GM12873 (cell line): ENCODE data around the gene NCOR2.

ENCODE experiments used
- TF ChIP-seq, protein P1 (sequence below): IDR thresholded peaks from 2 replicates; pipeline ENCODE4 v1.5.1; 2012; ENCODE audit warnings: low read depth, mild to moderate bottlenecking, moderate library complexity, low read length, control low read depth; ENCODE audit not compliant: insufficient read depth; ENCODE audit errors: missing control alignments

The NCOR2 gene

DNA sequence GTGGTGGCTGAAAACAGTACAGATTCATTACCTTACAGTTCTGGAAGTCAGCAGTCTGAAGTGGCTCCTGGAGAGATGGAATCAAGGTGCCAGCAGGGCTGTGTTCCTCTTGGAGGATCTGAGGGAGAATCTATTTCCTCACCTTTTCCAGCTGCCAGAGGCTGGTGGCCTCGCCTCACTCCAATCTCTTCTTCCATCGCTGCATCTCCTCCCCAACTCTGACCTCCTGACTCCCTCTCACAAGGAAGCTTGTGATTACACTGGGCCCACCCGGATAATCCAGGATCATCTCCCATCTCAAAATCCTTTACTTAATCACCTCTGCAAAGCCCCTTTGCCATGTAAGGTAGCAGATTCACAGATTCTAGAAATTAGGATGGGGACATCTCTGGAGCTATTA is 11.4 kb upstream of the NCOR2 start:
- TF ChIP-seq, protein P1, sequence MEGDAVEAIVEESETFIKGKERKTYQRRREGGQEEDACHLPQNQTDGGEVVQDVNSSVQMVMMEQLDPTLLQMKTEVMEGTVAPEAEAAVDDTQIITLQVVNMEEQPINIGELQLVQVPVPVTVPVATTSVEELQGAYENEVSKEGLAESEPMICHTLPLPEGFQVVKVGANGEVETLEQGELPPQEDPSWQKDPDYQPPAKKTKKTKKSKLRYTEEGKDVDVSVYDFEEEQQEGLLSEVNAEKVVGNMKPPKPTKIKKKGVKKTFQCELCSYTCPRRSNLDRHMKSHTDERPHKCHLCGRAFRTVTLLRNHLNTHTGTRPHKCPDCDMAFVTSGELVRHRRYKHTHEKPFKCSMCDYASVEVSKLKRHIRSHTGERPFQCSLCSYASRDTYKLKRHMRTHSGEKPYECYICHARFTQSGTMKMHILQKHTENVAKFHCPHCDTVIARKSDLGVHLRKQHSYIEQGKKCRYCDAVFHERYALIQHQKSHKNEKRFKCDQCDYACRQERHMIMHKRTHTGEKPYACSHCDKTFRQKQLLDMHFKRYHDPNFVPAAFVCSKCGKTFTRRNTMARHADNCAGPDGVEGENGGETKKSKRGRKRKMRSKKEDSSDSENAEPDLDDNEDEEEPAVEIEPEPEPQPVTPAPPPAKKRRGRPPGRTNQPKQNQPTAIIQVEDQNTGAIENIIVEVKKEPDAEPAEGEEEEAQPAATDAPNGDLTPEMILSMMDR: no peak

DNA sequence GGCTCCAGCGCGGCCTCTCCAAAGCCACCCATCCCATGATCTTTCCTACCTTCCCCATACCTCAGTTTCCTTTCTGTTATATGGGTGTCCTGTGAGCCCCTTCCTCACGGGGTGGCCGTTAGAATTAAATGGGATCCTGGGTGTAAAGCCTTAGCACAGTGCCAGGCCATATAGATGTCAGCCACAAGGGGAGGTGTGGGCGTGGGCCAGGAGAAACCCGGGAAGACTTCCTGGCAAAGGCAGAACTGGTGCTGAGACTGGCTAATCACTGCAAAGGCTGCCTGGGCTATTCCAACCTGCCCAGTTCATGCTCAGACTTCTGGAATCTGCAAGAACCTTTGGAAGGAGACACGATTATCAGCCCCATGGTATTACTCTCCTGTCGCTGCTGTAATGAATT is 11.0 kb upstream of the NCOR2 start:
- TF ChIP-seq, protein P1: no peak

DNA sequence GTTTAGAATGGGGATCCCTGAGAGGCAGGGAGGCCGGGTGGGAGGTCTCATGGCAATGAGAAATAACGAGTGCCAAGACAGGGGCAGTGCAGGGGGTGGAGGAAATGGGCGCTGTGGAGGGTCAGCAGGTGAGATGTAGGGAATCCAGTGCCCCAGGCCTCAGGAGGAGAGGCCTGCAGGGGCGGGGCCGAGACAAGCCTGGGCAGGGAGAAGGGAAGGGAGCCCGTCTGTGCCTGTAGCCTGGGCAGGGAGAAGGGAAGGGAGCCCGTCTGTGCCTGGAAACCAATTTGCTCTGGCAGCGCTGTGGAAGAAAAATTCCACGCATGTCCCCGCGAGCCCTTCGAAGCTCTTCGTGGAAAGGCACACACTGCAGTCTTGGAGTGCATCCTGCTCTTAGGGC is 10.6 kb upstream of the NCOR2 start:
- TF ChIP-seq, protein P1: no peak

DNA sequence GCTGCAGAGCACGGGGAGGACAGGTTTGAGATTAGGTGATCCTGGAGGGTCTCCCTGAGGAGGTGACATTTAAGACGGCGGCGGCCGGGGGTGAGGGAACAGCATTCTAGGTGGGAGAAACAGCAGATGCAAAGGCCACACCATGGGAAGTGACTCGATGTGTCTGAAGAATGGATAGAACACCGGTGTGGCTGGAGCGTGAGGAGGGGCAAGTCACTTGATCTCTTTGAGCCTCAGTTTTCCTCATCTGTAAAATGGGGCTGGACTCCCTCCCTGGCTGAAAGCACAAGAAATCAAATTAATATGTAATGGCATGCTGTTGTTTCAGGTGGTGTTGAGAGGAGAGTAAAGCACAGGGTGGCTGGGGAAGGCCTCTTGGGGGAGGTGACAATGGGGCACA is 10.0 kb upstream of the NCOR2 start:
- TF ChIP-seq, protein P1: no peak

DNA sequence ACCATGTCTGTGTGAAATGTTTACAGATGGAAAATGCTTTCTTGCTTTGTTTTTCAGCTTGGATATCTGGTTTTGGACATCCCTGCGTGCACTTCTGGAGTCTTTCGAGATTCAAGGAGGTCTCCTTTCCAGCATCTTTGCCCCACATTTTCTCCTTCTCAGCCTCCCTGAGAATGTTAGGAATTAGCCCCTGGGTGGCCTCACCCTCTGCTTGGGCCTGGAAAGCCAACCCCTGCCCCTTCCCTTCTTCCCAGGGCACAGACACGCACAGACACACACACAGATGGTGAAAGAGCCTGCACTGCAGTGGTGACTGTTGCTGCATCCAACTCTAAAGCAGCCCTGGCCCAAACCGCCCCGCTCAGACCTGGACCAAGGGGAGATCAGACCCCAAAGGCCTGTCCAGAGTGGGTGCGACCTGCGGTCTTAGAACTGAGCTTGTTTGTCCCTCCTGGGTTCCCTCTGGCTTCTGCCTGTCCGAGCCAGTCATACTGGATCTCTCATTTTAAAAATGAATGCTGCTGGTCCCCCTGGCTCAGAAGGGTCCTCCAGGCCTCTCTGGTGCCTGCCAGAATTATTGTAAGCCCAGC is 8.7 kb upstream of the NCOR2 start:
- TF ChIP-seq, protein P1: no peak

DNA sequence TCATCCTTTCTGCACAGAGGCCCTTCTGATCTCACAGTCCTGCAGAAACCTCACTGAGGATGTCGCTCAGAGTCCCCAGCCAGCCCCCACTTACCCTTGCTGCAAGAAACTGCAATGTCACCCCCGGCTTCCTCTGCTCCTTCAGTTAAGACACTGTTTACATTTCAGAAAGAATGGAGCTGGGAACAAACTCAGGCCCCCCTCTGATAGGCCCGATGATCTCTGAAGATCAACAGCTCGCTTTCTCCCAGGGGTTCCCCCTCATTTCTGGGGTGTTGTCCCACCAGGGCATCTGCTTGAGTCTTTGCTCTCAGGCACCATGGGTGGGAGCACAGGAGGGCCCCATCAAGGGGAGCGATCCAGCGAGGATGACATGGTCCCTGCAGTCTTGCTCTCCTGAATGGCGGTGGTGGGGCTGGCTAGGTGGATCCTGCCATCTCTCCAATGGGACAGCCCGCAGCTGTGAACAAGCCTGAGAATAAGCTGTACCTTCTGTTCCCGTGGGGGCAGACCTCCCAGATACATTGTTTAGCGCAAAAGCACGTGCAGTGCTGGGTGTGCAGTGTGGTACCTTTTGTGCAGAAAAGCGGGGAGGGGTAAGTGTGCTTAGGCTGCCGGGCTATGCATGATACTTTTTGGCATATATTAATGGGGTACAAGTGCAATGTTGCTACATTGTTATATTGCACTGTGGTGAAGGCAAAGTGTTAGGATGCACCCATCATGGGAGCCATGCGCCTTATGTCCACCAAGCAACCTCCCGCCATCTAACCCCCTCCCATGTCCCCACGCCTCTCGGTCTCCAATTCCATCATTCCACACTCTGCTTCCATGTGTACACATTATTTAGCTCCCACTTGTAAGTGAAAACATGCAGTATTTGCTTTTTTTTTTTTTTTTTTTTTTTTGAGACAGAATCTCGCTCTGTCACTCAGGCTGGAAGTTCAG is 6.7 kb upstream of the NCOR2 start:
- TF ChIP-seq, protein P1: no peak

DNA sequence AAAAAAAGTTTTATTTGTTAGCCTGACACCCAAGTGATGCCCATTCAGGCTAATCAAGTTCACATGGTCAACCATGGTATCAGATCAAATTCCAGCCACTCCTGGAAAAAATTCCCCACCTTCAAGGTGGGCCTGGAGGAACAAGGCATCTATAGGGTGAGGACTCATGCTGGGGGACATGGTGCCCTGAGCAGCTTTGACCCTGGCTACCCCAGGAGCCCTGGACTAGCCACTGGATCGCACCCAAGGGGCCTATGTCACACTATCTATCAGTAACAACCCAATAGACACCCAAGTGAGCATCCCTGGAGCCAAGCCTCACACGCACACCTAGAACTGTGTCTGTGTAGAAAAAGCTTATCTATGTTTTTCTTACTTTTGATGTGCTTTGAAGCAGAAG is 4.1 kb upstream of the NCOR2 start:
- TF ChIP-seq, protein P1: no peak
